HG02571 (cell line): ENCODE results near the gene TBC1D1.

Experiments
- ATAC-seq: cut with Tn5 transposase; IDR thresholded peaks from one replicate; pipeline ENCODE4 v1.9.1; 2021; ENCODE audit warnings: mild to moderate bottlenecking, moderate library complexity; ENCODE audit not compliant: unreplicated experiment

Gene TBC1D1

GRCh38 chr4:38113551-38113950 is 222.7 kb downstream of the TBC1D1 start:
- no peak for ATAC-seq

- no peak for ATAC-seq
Measured at GRCh38 chr4:38114386-38115150, 223.7 kb downstream of the TBC1D1 start.

GRCh38 chr4:38115601-38116000 is 224.7 kb downstream of the TBC1D1 start:
- no peak for ATAC-seq

- ATAC-seq = no peak
Measured at GRCh38 chr4:38117591-38117990, 226.7 kb downstream of the TBC1D1 start.

- ATAC-seq = no peak
Measured at GRCh38 chr4:38119668-38120385, 228.9 kb downstream of the TBC1D1 start.

- ATAC-seq = no peak
Measured at GRCh38 chr4:38120772-38121171, 229.9 kb downstream of the TBC1D1 start.

GRCh38 chr4:38122060-38122459 is 231.2 kb downstream of the TBC1D1 start:
- ATAC-seq = no peak

- no peak for ATAC-seq
Measured at GRCh38 chr4:38123555-38123954, 232.7 kb downstream of the TBC1D1 start.

- ATAC-seq = no peak
Measured at GRCh38 chr4:38124961-38125360, 234.1 kb downstream of the TBC1D1 start.

GRCh38 chr4:38125816-38126215 is 234.9 kb downstream of the TBC1D1 start:
- no peak for ATAC-seq

- peak; percentile 53 for ATAC-seq
Measured at GRCh38 chr4:38128478-38129459, 237.9 kb downstream of the TBC1D1 start.

GRCh38 chr4:38129460-38130227 is 238.8 kb downstream of the TBC1D1 start:
- ATAC-seq = no peak

- ATAC-seq = no peak
Measured at GRCh38 chr4:38130884-38131283, 240.0 kb downstream of the TBC1D1 start.

- peak; percentile 25 for ATAC-seq
Measured at GRCh38 chr4:38131371-38132091, 240.6 kb downstream of the TBC1D1 start.

- peak; percentile 65 for ATAC-seq
Measured at GRCh38 chr4:38132107-38132673, 241.3 kb downstream of the TBC1D1 start.

GRCh38 chr4:38132843-38133662 is 242.2 kb downstream of the TBC1D1 start:
- no peak for ATAC-seq

GRCh38 chr4:38133711-38134480 is 243.0 kb downstream of the TBC1D1 start:
- ATAC-seq = no peak

GRCh38 chr4:38135201-38135600 is 244.3 kb downstream of the TBC1D1 start:
- ATAC-seq = no peak
